Left lung (tissue), 10 donors: ENCODE measurements around the gene SPTLC1. TPM values are rescaled to one million over a fixed set of nuclear protein-coding genes. Genes with fewer than 3 reads are reported as not detected.

Experiments used
- ATAC-seq: fragments of 200-7000 bp; cut with Tn5 transposase; one replicate; pipeline ENCODE4 v1.9.1; 2020; ENCODE audit warnings: moderate library complexity
- DNase-seq, 4 donors: peaks; one replicate each; pipeline ENCODE4 v3.0.0-alpha.2; 2013 to 2020
- H3K27ac ChIP-seq, 2 donors: fragments of 200-600 bp; sonication (generic) in 1 of 2; one replicate each; pipeline versions ENCODE4 v1.5.0 to v1.8.0; 2020 to 2021
- H3K27me3 ChIP-seq, 2 donors: fragments of 200-600 bp; sonication (generic) in 1 of 2; one replicate each; pipeline versions ENCODE4 v1.5.0 to v1.8.0; 2020 to 2021
- H3K36me3 ChIP-seq, 2 donors: fragments of 200-600 bp; sonication (generic) in 1 of 2; one replicate each; pipeline versions ENCODE4 v1.5.0 to v1.8.0; 2020 to 2021
- H3K4me1 ChIP-seq, 2 donors: fragments of 200-600 bp; one replicate each; pipeline ENCODE4 v1.8.0; 2021
- H3K4me3 ChIP-seq, 2 donors: fragments of 200-600 bp; sonication (generic) in 1 of 2; one replicate each; pipeline versions ENCODE4 v1.5.0 to v1.8.0; 2020 to 2021; ENCODE audit warnings: mild to moderate bottlenecking in 1 of 2
- H3K9me3 ChIP-seq, 2 donors: fragments of 200-600 bp; sonication (generic) in 1 of 2; one replicate each; pipeline versions ENCODE4 v1.5.0 to v1.8.0; 2020 to 2021
- CTCF ChIP-seq, 2 donors: fragments of 200-600 bp; sonication (generic) in 1 of 2; IDR thresholded peaks; one replicate each; pipeline versions ENCODE4 v1.5.0 to v1.8.0; 2021; ENCODE audit warnings: antibody characterized with exemption in 2 of 2
- intact Hi-C, 2 donors: fragments of 100-400 bp; cut with DNase I; formaldehyde crosslinking; loops; one replicate each; pipeline versions ENCODE4 v1.11.2 to v1.14.2; 2022
- polyA plus RNA-seq, 6 donors: library from polyadenylated mRNA; unstranded; fragments of 120-200 nt; gene quantifications; one replicate each; pipeline ENCODE4 v1.2.1, GENCODE V29; 2013; ENCODE audit not compliant: insufficient read length in 6 of 6
- total RNA-seq, 2 donors: library from RNA; stranded (reverse); fragmentation: NEBNext Ultra II Directional; extraction: Animal tissue kit (Norgen Biotek cat#: 25700); gene quantifications; one replicate each; pipeline ENCODE4 v1.2.1, GENCODE V29; 2021
- donor health status: DM: no; HTN: yes; CAD: no.
- donor health status: DM: no; HTN: no; CAD: no.

SPTLC1 gene
- total and polyA plus RNA-seq, 8 donors, result 68.0 to 91.6 (median 81.7) TPM

GRCh38 chr9:92058026-92058425, 57.2 kb downstream of the SPTLC1 start:
- DNase-seq (no peak), ATAC-seq (no peak)
- intact Hi-C loops, result no loop called here
- Histone ChIP-seq H3K36me3 (peaks cover 0 to 84% of the 10 kb centered on the region in 2 donors), H3K27ac (no peak overlapping the region), H3K4me3 (no peak overlapping the region), H3K27me3 (no peaks in the 10 kb centered on the region), H3K4me1 (no peaks in the 10 kb centered on the region), H3K9me3 (peaks cover 0 to 23% of the 10 kb centered on the region in 2 donors)
- no peak for TF ChIP-seq CTCF (IDR thresholded peaks at IDR 0.05)

- peaks cover 0 to 84% of the 10 kb centered on the region in 2 donors for H3K36me3 ChIP-seq
- H3K27ac ChIP-seq, result no peak overlapping the region
- DNase-seq, result no peak
- no peaks in the 10 kb centered on the region for H3K4me1 ChIP-seq
- H3K9me3 ChIP-seq, result peaks cover 0 to 16% of the 10 kb centered on the region in 2 donors
- ATAC-seq, result no peak
- no peak overlapping the region for H3K4me3 ChIP-seq
- TF ChIP-seq CTCF (IDR thresholded peaks at IDR 0.05), result no peak
- intact Hi-C loops, result no loop called here
- no peaks in the 10 kb centered on the region for H3K27me3 ChIP-seq
These were observed 58.0 kb downstream of the SPTLC1 start for GRCh38 chr9:92057226-92057625.

- no peaks in the 10 kb centered on the region for H3K4me1 ChIP-seq
- peaks cover 0 to 77% of the 10 kb centered on the region in 2 donors for H3K36me3 ChIP-seq
- intact Hi-C loops, result no loop called here
- peaks cover 0 to under 1% of the 10 kb centered on the region in 2 donors for H3K9me3 ChIP-seq
- H3K27ac ChIP-seq, result no peak overlapping the region
- no peak for ATAC-seq
- no peak for TF ChIP-seq CTCF (IDR thresholded peaks at IDR 0.05)
- H3K4me3 ChIP-seq, result no peak overlapping the region
- H3K27me3 ChIP-seq, result no peaks in the 10 kb centered on the region
- no peak for DNase-seq
These were observed 59.6 kb downstream of the SPTLC1 start for GRCh38 chr9:92055624-92056023.

GRCh38 chr9:92048924-92049625, 66.1 kb downstream of the SPTLC1 start:
- ATAC-seq, result no peak
- Histone ChIP-seq H3K4me3 (no peak overlapping the region), H3K4me1 (no peaks in the 10 kb centered on the region), H3K27ac (no peak overlapping the region), H3K9me3 (no peaks in the 10 kb centered on the region), H3K27me3 (no peaks in the 10 kb centered on the region), H3K36me3 (peaks cover 0 to 86% of the 10 kb centered on the region in 2 donors)
- intact Hi-C loops, result no loop called here
- peak in 1 of 4 donors; percentile 11 for DNase-seq
- no peak for TF ChIP-seq CTCF (IDR thresholded peaks at IDR 0.05)

GRCh38 chr9:92047500-92047899, 67.7 kb downstream of the SPTLC1 start:
- H3K36me3 ChIP-seq, result peaks cover 0 to 86% of the 10 kb centered on the region in 2 donors

More at GRCh38 chr9:92047500-92047899, 67.7 kb downstream of the SPTLC1 start:
- H3K4me1 ChIP-seq, result no peaks in the 10 kb centered on the region
- H3K27ac ChIP-seq, result no peak overlapping the region
- intact Hi-C loops, result no loop called here
- ATAC-seq, result no peak
- TF ChIP-seq CTCF (IDR thresholded peaks at IDR 0.05), result no peak
- DNase-seq, result no peak
- H3K9me3 ChIP-seq, result peaks cover 0 to 9% of the 10 kb centered on the region in 2 donors
- H3K27me3 ChIP-seq, result no peaks in the 10 kb centered on the region
- no peak overlapping the region for H3K4me3 ChIP-seq
